Spleen (tissue), 11 donors: ENCODE results near the gene CDC25B. TPM values are rescaled to one million over a fixed set of nuclear protein-coding genes. Genes with fewer than 3 reads are reported as not detected.

Experiments
- DNase-seq: peaks from one replicate; pipeline ENCODE4 v3.0.0-alpha.2; 2020
- H3K27ac ChIP-seq, 8 donors: fragments of 200-600 bp; sonication (generic) in 7 of 8; 1 replicate in 4 of 8; 2 replicates in 4 of 8; pipeline versions ENCODE4 v1.5.0 to v1.8.0; 2016 to 2021; ENCODE audit warnings: inconsistent platforms in 4 of 8, mild to moderate bottlenecking in 4 of 8, moderate library complexity in 1 of 8
- H3K27me3 ChIP-seq, 7 donors: fragments of 200-600 bp; sonication (generic) in 6 of 7; replicated peaks in 1 of 7; 1 replicate in 4 of 7; 2 replicates in 3 of 7; pipeline versions ENCODE4 v1.5.0 to v1.8.0; 2016 to 2021; ENCODE audit warnings: inconsistent platforms in 3 of 7, mild to moderate bottlenecking in 1 of 7
- H3K36me3 ChIP-seq, 6 donors: fragments of 200-600 bp; sonication (generic) in 5 of 6; 1 replicate in 4 of 6; 2 replicates in 2 of 6; pipeline versions ENCODE4 v1.5.0 to v1.8.0; 2016 to 2021; ENCODE audit warnings: inconsistent platforms in 2 of 6
- H3K4me1 ChIP-seq, 6 donors: fragments of 200-600 bp; sonication (generic) in 5 of 6; 1 replicate in 3 of 6; 2 replicates in 3 of 6; pipeline versions ENCODE4 v1.5.0 to v1.8.0; 2016 to 2021; ENCODE audit warnings: inconsistent platforms in 3 of 6
- H3K4me3 ChIP-seq, 8 donors: fragments of 200-600 bp; sonication (generic) in 7 of 8; 1 replicate in 4 of 8; 2 replicates in 4 of 8; pipeline versions ENCODE4 v1.5.0 to v1.8.0; 2016 to 2021; ENCODE audit warnings: inconsistent platforms in 4 of 8, mild to moderate bottlenecking in 4 of 8, moderate library complexity in 2 of 8
- H3K9me3 ChIP-seq, 8 donors: fragments of 200-600 bp; sonication (generic) in 7 of 8; 1 replicate in 4 of 8; 2 replicates in 4 of 8; pipeline versions ENCODE4 v1.5.0 to v1.8.0; 2016 to 2021; ENCODE audit warnings: inconsistent platforms in 4 of 8
- CTCF ChIP-seq, 11 experiments: fragments of 200-600 bp in 7 of 11; fragments of 450-650 bp in 4 of 11; sonication (generic) in 4 of 11; IDR thresholded peaks in 8 of 11; conservative IDR thresholded peaks in 3 of 11; 1 replicate in 7 of 11; 2 replicates in 4 of 11; pipeline versions ENCODE4 v1.4.0 to v1.8.0; 2016 to 2021; ENCODE audit warnings: antibody characterized with exemption in 11 of 11, inconsistent platforms in 4 of 11, mild to moderate bottlenecking in 1 of 11
- POLR2A ChIP-seq, 3 donors: fragments of 450-650 bp; IDR thresholded peaks; one replicate each; pipeline ENCODE4 v1.5.1; 2017; ENCODE audit warnings: antibody characterized with exemption in 3 of 3, mild to moderate bottlenecking in 1 of 3
- POLR2AphosphoS5 ChIP-seq, 3 donors: sonication (generic); formaldehyde crosslinking; IDR thresholded peaks; one replicate each; pipeline ENCODE4 v1.5.1; 2017; ENCODE audit warnings: antibody characterized with exemption in 3 of 3
- WGBS, 5 donors: extraction: QIAGEN DNeasy Blood & Tissue Kit in 3 of 5; methylation state at CpG; one replicate each; pipeline versions ENCODE4 v1.1.5 to v1.1.7; 2013 to 2018; 5-methylcytosine and 5-hydroxymethylcytosine counted together
- intact Hi-C: fragments of 100-400 bp; cut with DNase I; formaldehyde crosslinking; loops from one replicate; pipeline ENCODE4 v1.15.0; 2023; ENCODE audit warnings: low total_unique reads
- polyA plus RNA-seq, 3 donors: library from polyadenylated mRNA; stranded (reverse); fragments of 200-250 nt; gene quantifications; one replicate each; pipeline ENCODE4 v1.2.1, GENCODE V29; 2013
- total RNA-seq, 7 donors: library from RNA; depleted of rRNA in 3 of 7; stranded (reverse); fragments of >200 nt in 3 of 7; fragmentation: NEBNext Ultra II Directional in 4 of 7; extraction: Animal tissue kit (Norgen Biotek cat#: 25700) in 4 of 7; gene quantifications; one replicate each; pipeline versions ENCODE4 v1.1.0 to v1.2.1, GENCODE V29; 2016 to 2021
- donor health status: healthy with polysubstance abuse.
- donor health status: DM: no; HTN: no; CAD: no; lungs with moderate emphysema.
- donor health status: DM: no; HTN: no; CAD: no.
- donor health status: Bipolar disorder and iron deficiency.
- donor health status: healthy.
- donor health status: DM: no; HTN: no; CAD: no.
- donor health status: DM: yes; HTN: yes; CAD: no.

CDC25B gene
- total and polyA plus RNA-seq, 10 donors, result 22.8 to 67.7 (median 50.9) TPM

DNA sequence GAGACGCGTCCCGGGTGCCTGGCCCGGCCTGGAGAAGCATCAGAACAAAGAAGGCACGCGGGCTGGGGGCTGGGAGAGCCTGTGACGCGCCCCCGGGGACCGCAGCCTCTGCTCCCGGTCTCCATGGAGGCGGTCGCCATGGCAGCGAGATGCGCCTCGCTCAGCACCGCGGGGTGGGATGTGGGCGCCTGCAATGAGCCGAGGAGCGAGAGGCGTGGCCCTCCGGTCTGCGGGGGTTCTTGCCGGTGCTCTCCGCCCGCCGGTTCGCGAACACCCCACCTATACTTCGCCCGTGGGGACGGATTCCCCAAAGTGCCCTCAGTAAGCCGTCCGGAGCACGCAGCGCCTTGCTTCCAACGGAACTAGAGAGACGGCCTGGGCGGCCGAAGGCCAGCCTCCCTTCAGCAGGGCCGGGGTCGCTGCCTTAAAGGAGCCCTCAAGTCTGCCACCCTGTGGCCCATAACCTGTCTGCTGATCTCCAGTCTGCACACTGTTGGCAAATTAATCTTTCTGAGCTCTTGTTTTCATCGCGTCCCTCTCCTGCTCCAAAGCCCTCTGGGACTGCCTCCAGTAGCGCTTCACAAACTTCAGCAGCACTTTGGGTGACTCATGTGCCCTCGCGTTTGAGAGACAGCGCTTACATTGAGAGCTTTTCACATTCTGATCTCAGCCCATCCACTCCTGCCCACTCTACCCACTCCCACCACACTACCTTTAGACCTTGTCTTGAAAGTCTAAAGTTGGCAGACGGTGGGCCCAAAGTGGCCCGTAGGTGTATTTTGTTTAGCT lies 27.6 kb upstream of the CDC25B start:
- Histone ChIP-seq H3K27me3 (no peaks in the 10 kb centered on the region), H3K4me1 (peaks cover 12 to 64% (median 44%) of the 10 kb centered on the region in 6 donors), H3K4me3 (peak overlapping the region; percentile 63 to 98 (median 82)), H3K9me3 (no peaks in the 10 kb centered on the region), H3K27ac (peak overlapping the region; percentile 85 to 97 (median 91)), H3K36me3 (no peaks in the 10 kb centered on the region)
- 1 to 2% (median 2%) methylated on average over 41 to 51 of the region's 51 CpGs for WGBS, 5 donors
- intact Hi-C loops, result no loop called here
- peak; percentile 32 to 78 (median 64) for TF ChIP-seq CTCF (IDR thresholded peaks at IDR 0.05 in 8 of 11, conservative IDR thresholded peaks at IDR 0.05 in 3 of 11)
- TF ChIP-seq POLR2A (IDR thresholded peaks at IDR 0.05), result no peak
- TF ChIP-seq POLR2AphosphoS5 (IDR thresholded peaks at IDR 0.05), result peak in 2 of 3 donors; percentile 7 to 18
- DNase-seq, result peak; percentile 95

- no peaks in the 10 kb centered on the region for H3K9me3 ChIP-seq
- WGBS, 5 donors, result 52 to 91% (median 67%) methylated on average over 7 of the region's 7 CpGs
- intact Hi-C loops, result no loop called here
Measured at GRCh38 chr20:3771552-3772058, 24.5 kb upstream of the CDC25B start.

DNA sequence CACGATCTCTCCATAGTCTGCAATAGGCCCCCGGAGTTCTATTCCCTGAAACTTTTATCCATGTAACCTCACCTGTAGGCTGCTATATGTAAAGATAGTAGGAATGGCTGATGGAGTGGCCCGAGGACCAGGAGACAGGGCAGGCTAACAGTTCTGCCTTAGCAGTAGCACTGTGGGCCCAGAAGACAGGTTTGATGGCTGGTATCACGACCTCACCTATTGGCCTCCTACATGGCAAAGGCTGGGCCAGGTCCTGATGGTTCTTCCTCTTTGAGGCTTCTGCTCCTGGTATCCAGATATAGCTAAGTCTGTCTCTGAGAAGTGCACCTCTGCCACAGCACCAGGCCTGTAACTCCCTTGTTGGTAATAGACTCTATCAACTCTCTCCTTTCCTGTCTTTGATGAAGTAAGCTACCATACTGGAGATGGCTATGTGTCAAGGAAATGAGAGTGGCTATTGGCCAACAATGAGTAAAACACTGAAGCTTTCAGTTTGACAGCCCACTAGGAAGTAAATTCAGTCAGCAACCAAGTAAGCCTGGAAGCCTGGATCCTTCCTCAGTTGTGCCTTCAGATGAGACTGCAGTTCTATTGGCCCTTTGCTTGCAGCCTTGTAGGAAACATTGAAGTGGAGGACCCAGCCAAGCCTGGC lies 20.5 kb upstream of the CDC25B start:
- Histone ChIP-seq H3K4me1 (peaks cover 8 to 34% (median 24%) of the 10 kb centered on the region in 6 donors), H3K27me3 (peaks cover 0 to 20% (median 0%) of the 10 kb centered on the region in 7 donors), H3K9me3 (no peaks in the 10 kb centered on the region), H3K27ac (no peak overlapping the region), H3K36me3 (no peaks in the 10 kb centered on the region), H3K4me3 (no peak overlapping the region)
- DNase-seq, result peak; percentile 54
- WGBS, 5 donors, result 80 to 96% (median 90%) methylated on average over 4 of the region's 4 CpGs
- intact Hi-C loops, result no loop called here
- TF ChIP-seq CTCF (IDR thresholded peaks at IDR 0.05 in 8 of 11, conservative IDR thresholded peaks at IDR 0.05 in 3 of 11) (no peak), POLR2AphosphoS5 (IDR thresholded peaks at IDR 0.05) (no peak), POLR2A (IDR thresholded peaks at IDR 0.05) (no peak)

More at GRCh38 chr20:3771552-3772058, 24.5 kb upstream of the CDC25B start:
- Histone ChIP-seq H3K27ac (no peak overlapping the region), H3K4me1 (peaks cover 8 to 37% (median 20%) of the 10 kb centered on the region in 6 donors), H3K36me3 (no peaks in the 10 kb centered on the region), H3K27me3 (no peaks in the 10 kb centered on the region), H3K4me3 (no peak overlapping the region)
- TF ChIP-seq POLR2AphosphoS5 (IDR thresholded peaks at IDR 0.05), result no peak
- no peak for TF ChIP-seq POLR2A (IDR thresholded peaks at IDR 0.05)
- no peak for TF ChIP-seq CTCF (IDR thresholded peaks at IDR 0.05 in 8 of 11, conservative IDR thresholded peaks at IDR 0.05 in 3 of 11)
- DNase-seq, result peak; percentile 24

GRCh38 chr20:3777381-3777715 lies 18.8 kb upstream of the CDC25B start:
- Histone ChIP-seq H3K4me1 (peaks cover 17 to 49% (median 34%) of the 10 kb centered on the region in 6 donors), H3K36me3 (no peaks in the 10 kb centered on the region), H3K27ac (peak overlapping the region in 5 of 8 donors; percentile 13 to 79 (median 46)), H3K27me3 (peaks cover 0 to 20% (median 0%) of the 10 kb centered on the region in 7 donors), H3K9me3 (no peaks in the 10 kb centered on the region), H3K4me3 (peak overlapping the region; percentile 42 to 84 (median 54))
- DNase-seq, result no peak
- intact Hi-C loops, result no loop called here
- WGBS, 5 donors, result 3 to 9% (median 8%) methylated on average over 9 to 16 of the region's 16 CpGs
- TF ChIP-seq POLR2AphosphoS5 (IDR thresholded peaks at IDR 0.05), result no peak
- no peak for TF ChIP-seq CTCF (IDR thresholded peaks at IDR 0.05 in 8 of 11, conservative IDR thresholded peaks at IDR 0.05 in 3 of 11)
- no peak for TF ChIP-seq POLR2A (IDR thresholded peaks at IDR 0.05)
